CD8-positive, alpha-beta memory T cell (primary cell): ENCODE measurements around the gene CD79A. TPM values are rescaled to one million over a fixed set of nuclear protein-coding genes. Genes with fewer than 3 reads are reported as not detected.
A peak's percentile ranks its signal among the peaks of the same experiment; 100 is the strongest.

Experiments used
- CTCF ChIA-PET: fragments of 350-600 bp; sonication (Branson Sonifier 250); formaldehyde crosslinking; loops from one replicate; lab custom pipeline; 2021; ENCODE audit warnings: antibody characterized with exemption; lab: Charles Lee
- POLR2A ChIA-PET: fragments of 350-600 bp; sonication (Branson Sonifier 250); formaldehyde crosslinking; loops from one replicate; lab custom pipeline; 2021; ENCODE audit warnings: antibody characterized with exemption; lab: Charles Lee
- DNase-seq, 5 donors: peaks; one replicate each; pipeline versions ENCODE4 v3.0.0 to v3.0.0-alpha.2; 2020 to 2022; ENCODE audit warnings: mixed read lengths in 1 of 5
- H3K27ac ChIP-seq: one replicate; pipeline ENCODE4 v1.7.0; 2013; ENCODE audit warnings: low read depth, mild to moderate bottlenecking, low read length, moderate library complexity
- H3K27me3 ChIP-seq: 2 replicates; pipeline ENCODE4 v1.7.0; 2013; ENCODE audit warnings: low read length, mild to moderate bottlenecking; ENCODE audit not compliant: insufficient read depth, poor library complexity, severe bottlenecking
- H3K36me3 ChIP-seq: 2 replicates; pipeline ENCODE4 v1.7.0; 2013; ENCODE audit warnings: mild to moderate bottlenecking, low read length, moderate library complexity; ENCODE audit not compliant: insufficient read depth
- H3K4me1 ChIP-seq: 2 replicates; pipeline ENCODE4 v1.7.0; 2013; ENCODE audit warnings: mild to moderate bottlenecking, low read length, moderate library complexity; ENCODE audit not compliant: insufficient read depth
- H3K4me3 ChIP-seq: 2 replicates; pipeline ENCODE4 v1.7.0; 2013; ENCODE audit warnings: mild to moderate bottlenecking, low read length
- H3K9me3 ChIP-seq: 2 replicates; pipeline ENCODE4 v1.7.0; 2013; ENCODE audit warnings: mild to moderate bottlenecking, low read length
- H3K27ac Mint-ChIP-seq, 8 donors: one replicate each; pipeline ENCODE4 v1.8.0; 2020 to 2021; ENCODE audit warnings: mixed read lengths in 8 of 8, mild to moderate bottlenecking in 6 of 8, inconsistent platforms in 3 of 8, moderate library complexity in 3 of 8
- H3K27me3 Mint-ChIP-seq, 2 donors: one replicate each; pipeline ENCODE4 v1.8.0; 2020 to 2021; ENCODE audit warnings: mixed read lengths in 2 of 2, mild to moderate bottlenecking in 1 of 2, moderate library complexity in 1 of 2
- H3K36me3 Mint-ChIP-seq, 3 donors: one replicate each; pipeline ENCODE4 v1.8.0; 2020 to 2021; ENCODE audit warnings: mixed read lengths in 3 of 3, inconsistent platforms in 1 of 3, mild to moderate bottlenecking in 1 of 3
- H3K4me1 Mint-ChIP-seq, 3 donors: one replicate each; pipeline ENCODE4 v1.8.0; 2020 to 2021; ENCODE audit warnings: mixed read lengths in 3 of 3, inconsistent platforms in 1 of 3, mild to moderate bottlenecking in 1 of 3
- H3K4me3 Mint-ChIP-seq, 7 donors: one replicate each; pipeline ENCODE4 v1.8.0; 2020 to 2021; ENCODE audit warnings: mixed read lengths in 7 of 7, mild to moderate bottlenecking in 6 of 7, moderate library complexity in 4 of 7, inconsistent platforms in 2 of 7
- H3K9me3 Mint-ChIP-seq, 5 donors: one replicate each; pipeline ENCODE4 v1.8.0; 2020 to 2022; ENCODE audit warnings: mixed read lengths in 5 of 5, mild to moderate bottlenecking in 3 of 5, moderate library complexity in 2 of 5, inconsistent platforms in 1 of 5
- polyA plus RNA-seq: library from polyadenylated mRNA; unstranded; fragments of 300-500 nt; fragmentation: Illumina TruSeq; gene quantifications from one replicate; pipeline ENCODE4 v1.2.3, GENCODE V29; 2021
- total RNA-seq, 2 experiments: library from RNA; stranded (reverse); gene quantifications; one replicate each; pipeline ENCODE4 v1.2.3, GENCODE V29; 2021

Gene CD79A
- total and polyA plus RNA-seq, 3 experiments from 2014 or later, result 1.3 to 9.4 (median 2.2) TPM

DNA sequence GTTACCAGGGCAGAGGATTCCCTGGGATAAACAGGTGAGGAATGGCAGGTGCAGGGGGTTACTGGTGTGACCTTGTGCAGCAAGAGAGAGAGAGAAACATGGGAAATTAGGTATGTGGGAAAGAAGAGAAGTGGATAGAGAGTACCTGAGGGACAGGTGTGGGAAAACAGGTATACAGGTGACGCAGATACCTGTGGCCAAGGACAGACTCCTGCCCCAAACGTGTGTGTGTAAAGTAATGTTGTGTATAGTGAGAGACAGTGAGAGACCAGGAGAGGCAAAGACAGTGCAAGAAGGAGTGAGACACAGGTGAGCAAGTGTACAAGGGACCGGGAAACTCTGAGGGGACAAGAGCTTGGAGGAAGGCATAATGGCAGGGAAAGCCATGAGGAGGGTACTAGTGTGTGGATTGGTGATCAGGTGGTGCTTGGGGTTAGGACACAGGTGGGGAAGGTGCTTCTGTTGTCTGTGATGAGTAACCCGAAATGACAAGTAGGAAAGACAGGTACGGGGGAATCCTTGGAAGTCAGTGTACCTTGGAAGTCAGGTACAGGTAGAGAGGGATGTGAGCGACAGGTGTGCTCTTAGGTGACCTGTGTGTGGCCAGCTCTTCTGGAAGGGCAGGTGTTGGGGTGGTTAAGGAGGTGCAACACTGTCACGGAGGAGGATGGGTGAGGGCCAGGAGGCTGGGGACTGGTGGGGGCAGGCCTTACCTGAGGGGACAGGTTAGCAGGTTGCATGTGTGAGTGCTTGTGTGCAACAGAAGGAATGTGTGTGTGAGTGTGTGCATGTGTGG lies 48.3 kb downstream of the CD79A start:
- DNase-seq, result no peak
- H3K9me3 Mint-ChIP-seq, result no peaks in the 10 kb centered on the region
- no peak overlapping the region for H3K4me3 Mint-ChIP-seq

DNA sequence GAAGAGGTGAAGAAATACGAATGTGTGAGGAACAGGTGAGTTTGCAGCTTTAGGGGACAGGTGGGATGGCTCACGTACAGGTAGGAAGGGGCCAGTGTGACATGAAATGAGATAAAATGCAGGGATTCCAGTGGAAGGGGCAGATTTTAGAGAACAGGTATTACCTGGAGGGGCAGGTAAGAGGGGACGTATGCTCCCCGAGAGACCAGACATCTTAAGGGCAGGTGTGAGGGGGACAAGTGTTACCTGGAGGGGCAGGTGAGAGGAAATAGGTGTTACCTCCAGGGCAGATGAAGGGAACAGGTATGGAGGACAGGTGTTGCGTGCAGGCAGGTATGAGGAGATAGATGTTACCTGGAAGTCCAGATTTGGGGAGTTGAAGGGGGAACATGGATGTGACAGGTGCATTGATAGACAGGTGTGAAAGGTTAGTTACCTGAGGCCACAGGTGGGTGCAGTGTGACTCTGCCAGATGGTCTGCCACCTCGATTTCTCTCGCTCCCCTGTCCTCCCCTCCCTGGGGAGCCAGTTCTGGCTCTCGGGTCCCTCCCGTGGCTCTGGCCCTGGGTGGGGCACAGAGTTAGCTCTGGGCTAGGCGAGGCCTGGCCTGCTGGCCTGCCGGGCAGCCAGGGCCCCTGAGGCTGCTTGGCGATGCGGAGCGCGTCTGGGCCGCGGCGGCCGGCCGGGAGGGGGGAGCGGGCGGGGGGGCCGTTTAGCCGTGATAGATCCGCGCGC lies 49.1 kb downstream of the CD79A start:
- H3K27ac Mint-ChIP-seq, result no peak overlapping the region
- H3K4me3 ChIP-seq, result no peak overlapping the region
- no peak overlapping the region for H3K27ac ChIP-seq
- ChIA-PET POLR2A (no interaction called here), CTCF (interaction anchor here (1.4 kb wide), 1 partner anchor 40 kb away, joined by 5 read pairs; no protein-coding TSS in a partner anchor)
- no peaks in the 10 kb centered on the region for H3K9me3 Mint-ChIP-seq
- H3K9me3 ChIP-seq, result no peaks in the 10 kb centered on the region
- peaks cover 31% of the 10 kb centered on the region for H3K4me1 ChIP-seq
- peaks cover 11 to 15% of the 10 kb centered on the region in 2 donors for H3K27me3 Mint-ChIP-seq
- H3K4me3 Mint-ChIP-seq, result no peak overlapping the region
- peak in 1 of 5 donors; percentile 47 for DNase-seq
- H3K36me3 ChIP-seq, result no peaks in the 10 kb centered on the region
- peaks cover 0 to 5% (median 0%) of the 10 kb centered on the region in 3 donors for H3K36me3 Mint-ChIP-seq
- peaks cover 30 to 40% (median 31%) of the 10 kb centered on the region in 3 donors for H3K4me1 Mint-ChIP-seq
- H3K27me3 ChIP-seq, result no peaks in the 10 kb centered on the region

More for the DNA sequence above, 48.3 kb downstream of the CD79A start:
- peaks cover 0 to 5% (median 0%) of the 10 kb centered on the region in 3 donors for H3K36me3 Mint-ChIP-seq
- Histone ChIP-seq H3K27ac (no peak overlapping the region), H3K4me1 (peaks cover 27% of the 10 kb centered on the region), H3K27me3 (no peaks in the 10 kb centered on the region), H3K9me3 (no peaks in the 10 kb centered on the region), H3K4me3 (no peak overlapping the region), H3K36me3 (no peaks in the 10 kb centered on the region)
- peaks cover 11 to 16% of the 10 kb centered on the region in 2 donors for H3K27me3 Mint-ChIP-seq
- peaks cover 26 to 33% (median 26%) of the 10 kb centered on the region in 3 donors for H3K4me1 Mint-ChIP-seq
- H3K27ac Mint-ChIP-seq, result no peak overlapping the region
- ChIA-PET POLR2A (no interaction called here), CTCF (interaction anchor here (0.9 to 1.4 kb wide), 2 partner anchors 39 to 41 kb away, joined by 5 read pairs; no protein-coding TSS in a partner anchor)

- H3K36me3 ChIP-seq, result no peaks in the 10 kb centered on the region
- no peak overlapping the region for H3K4me3 ChIP-seq
- ChIA-PET POLR2A (interaction anchor here (1.4 kb wide), 1 partner anchor 39 kb away, joined by 3 read pairs; no protein-coding TSS in a partner anchor), CTCF (interaction anchor here (5.1 kb wide), 1 partner anchor 53 kb away, joined by 30 read pairs; no protein-coding TSS in a partner anchor)
- Mint-ChIP-seq H3K4me3 (no peak overlapping the region), H3K9me3 (no peaks in the 10 kb centered on the region), H3K36me3 (peaks cover 0 to 5% (median 0%) of the 10 kb centered on the region in 3 donors), H3K27ac (no peak overlapping the region), H3K27me3 (peaks cover 10 to 11% of the 10 kb centered on the region in 2 donors), H3K4me1 (peaks cover 30 to 37% (median 30%) of the 10 kb centered on the region in 3 donors)
- DNase-seq, result peak in 1 of 5 donors; percentile 36
- H3K4me1 ChIP-seq, result peaks cover 29% of the 10 kb centered on the region
- no peaks in the 10 kb centered on the region for H3K27me3 ChIP-seq
- H3K27ac ChIP-seq, result no peak overlapping the region
- H3K9me3 ChIP-seq, result no peaks in the 10 kb centered on the region
These were observed 49.9 kb downstream of the CD79A start for GRCh38 chr19:41926763-41927496.

DNA sequence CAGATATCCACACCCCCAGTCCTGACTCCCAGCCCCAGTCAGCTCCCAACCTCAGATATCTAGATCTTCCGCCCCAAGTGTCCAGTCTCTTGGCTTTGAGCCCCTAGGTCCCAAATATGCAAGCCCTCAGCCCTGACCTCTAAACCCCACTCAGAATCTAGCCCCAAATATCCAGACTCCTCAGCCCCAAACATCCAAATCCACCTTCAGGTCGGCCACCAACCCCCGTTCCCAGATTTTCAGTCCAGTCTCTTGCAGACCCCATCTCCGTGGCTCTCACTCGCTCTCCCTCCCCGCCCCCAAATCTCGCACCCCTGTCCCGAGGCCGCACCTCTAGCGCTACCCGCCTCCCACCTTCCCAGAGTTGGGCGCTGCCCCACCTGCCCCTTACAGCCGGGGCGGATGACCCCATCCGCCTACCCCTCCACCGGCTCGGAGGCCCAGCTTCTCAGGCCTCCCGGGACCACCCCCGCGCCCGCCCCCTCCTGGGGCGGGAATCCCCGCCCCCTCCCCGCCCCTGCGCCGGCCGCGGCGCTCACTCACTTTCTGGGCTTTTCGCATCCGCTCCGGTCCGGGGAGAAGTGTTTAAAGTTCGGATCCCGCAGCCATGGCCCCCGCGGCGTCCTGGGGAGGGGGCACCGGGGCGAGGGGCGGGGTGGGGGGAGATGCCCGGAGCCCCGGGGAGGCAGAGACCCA lies 50.6 kb downstream of the CD79A start:
- DNase-seq, result peak in 2 of 5 donors; percentile 25 to 65
- Mint-ChIP-seq H3K4me1 (peaks cover 27 to 33% (median 27%) of the 10 kb centered on the region in 3 donors), H3K27me3 (peaks cover 5 to 6% of the 10 kb centered on the region in 2 donors), H3K36me3 (peaks cover 0 to 5% (median 0%) of the 10 kb centered on the region in 3 donors), H3K27ac (peak overlapping the region in 2 of 8 donors; percentile 77 to 90), H3K9me3 (no peaks in the 10 kb centered on the region), H3K4me3 (peak overlapping the region in 6 of 7 donors; percentile 41 to 93 (median 86))
- Histone ChIP-seq H3K4me1 (peaks cover 29% of the 10 kb centered on the region), H3K27ac (no peak overlapping the region), H3K27me3 (no peaks in the 10 kb centered on the region), H3K9me3 (no peaks in the 10 kb centered on the region), H3K4me3 (peak overlapping the region; percentile 75), H3K36me3 (no peaks in the 10 kb centered on the region)
- CTCF ChIA-PET, result interaction anchor here (1.0 to 5.1 kb wide), 3 partner anchors 18 to 54 kb away, joined by 3 to 30 read pairs (median 4); no protein-coding TSS in a partner anchor
- POLR2A ChIA-PET, result interaction anchor here (0.7 to 1.4 kb wide), 5 partner anchors 30 to 68 kb away, joined by 3 to 6 read pairs (median 4); partner anchors contain the start of gene RPS19

GRCh38 chr19:41928221-41928683 lies 51.2 kb downstream of the CD79A start, which contains the start of gene ERFL:
TSS of gene ERFL (minus strand) at chr19:41928449. CDS start at chr19:41912919, 15,530 bp downstream.
- H3K4me3 Mint-ChIP-seq, result peak within 1 kb of the TSS; percentile 86 to 94 (median 88)
- Histone ChIP-seq H3K9me3 (no peaks in the 10 kb centered on the region), H3K27ac (peak within 1 kb of the TSS; percentile 53), H3K4me1 (peaks cover 29% of the 10 kb centered on the region), H3K4me3 (peak within 1 kb of the TSS; percentile 75), H3K36me3 (no peaks in the 10 kb centered on the region), H3K27me3 (no peaks in the 10 kb centered on the region)
- ChIA-PET CTCF (interaction anchor here (1.0 to 5.1 kb wide), 3 partner anchors 17 to 55 kb away, joined by 3 to 30 read pairs (median 4); no protein-coding TSS in a partner anchor), POLR2A (interaction anchor here (0.7 to 1.4 kb wide), 6 partner anchors 31 to 69 kb away, joined by 3 to 6 read pairs (median 4); partner anchors contain the start of gene RPS19)
- H3K27me3 Mint-ChIP-seq, result peaks cover 2 to 4% of the 10 kb centered on the region in 2 donors
- peaks cover 24 to 30% (median 28%) of the 10 kb centered on the region in 3 donors for H3K4me1 Mint-ChIP-seq
- H3K9me3 Mint-ChIP-seq, result no peaks in the 10 kb centered on the region
- peaks cover 0 to 5% (median 0%) of the 10 kb centered on the region in 3 donors for H3K36me3 Mint-ChIP-seq
- H3K27ac Mint-ChIP-seq, result peak within 1 kb of the TSS; percentile 66 to 92 (median 86)
- DNase-seq, result peak in 1 of 5 donors; percentile 50

- Mint-ChIP-seq H3K36me3 (peaks cover 0 to 5% (median 0%) of the 10 kb centered on the region in 3 donors), H3K4me1 (peaks cover 27 to 33% (median 32%) of the 10 kb centered on the region in 3 donors), H3K9me3 (no peaks in the 10 kb centered on the region), H3K27me3 (peaks cover 0 to 1% of the 10 kb centered on the region in 2 donors), H3K27ac (peak overlapping the region; percentile 48 to 92 (median 73)), H3K4me3 (peak overlapping the region; percentile 86 to 94 (median 88))
- Histone ChIP-seq H3K27me3 (no peaks in the 10 kb centered on the region), H3K9me3 (no peaks in the 10 kb centered on the region), H3K27ac (peak overlapping the region; percentile 53), H3K4me1 (peaks cover 30% of the 10 kb centered on the region), H3K4me3 (peak overlapping the region; percentile 75), H3K36me3 (no peaks in the 10 kb centered on the region)
- peak in 1 of 5 donors; percentile 58 for DNase-seq
- ChIA-PET POLR2A (interaction anchor here (0.7 to 1.6 kb wide), 8 partner anchors 16 to 69 kb away, joined by 3 to 8 read pairs (median 5); partner anchors contain the start of gene RPS19), CTCF (interaction anchor here (1.0 to 5.1 kb wide), 6 partner anchors 16 to 69 kb away, joined by 3 to 30 read pairs (median 4); partner anchors contain the start of gene RPS19)
These were observed 51.9 kb downstream of the CD79A start for GRCh38 chr19:41928754-41929535.
